ENCODE results near the gene CEP41.

The CEP41 gene

GRCh38 chr7:130432886-130433285, 7.9 kb downstream of the CEP41 start:
- TF ChIP-seq CTCF (IDR thresholded peaks at IDR 0.05; ENCODE audit: insufficient read depth, missing control alignments), result no peak
- FAIRE-seq (no peak), DNase-seq (ENCODE audit: insufficient read length, low spot score) (no peak)

GRCh38 chr7:130430841-130431666, 9.8 kb downstream of the CEP41 start:
- no peak for TF ChIP-seq CTCF (IDR thresholded peaks at IDR 0.05; ENCODE audit: insufficient read depth, missing control alignments)
- no peak for DNase-seq (ENCODE audit: insufficient read length, low spot score)
- FAIRE-seq, result no peak

GRCh38 chr7:130430115-130430514, 10.7 kb downstream of the CEP41 start:
- no peak for FAIRE-seq
- no peak for DNase-seq (ENCODE audit: insufficient read length, low spot score)
- no peak for TF ChIP-seq CTCF (IDR thresholded peaks at IDR 0.05; ENCODE audit: insufficient read depth, missing control alignments)

- no peak for FAIRE-seq
- TF ChIP-seq CTCF (IDR thresholded peaks at IDR 0.05; ENCODE audit: insufficient read depth, missing control alignments), result no peak
- DNase-seq (ENCODE audit: insufficient read length, low spot score), result no peak
Observed at GRCh38 chr7:130429019-130429418, 11.8 kb downstream of the CEP41 start.

- DNase-seq (ENCODE audit: insufficient read length, low spot score) (no peak), FAIRE-seq (no peak)
- TF ChIP-seq CTCF (IDR thresholded peaks at IDR 0.05; ENCODE audit: insufficient read depth, missing control alignments), result no peak
Observed at GRCh38 chr7:130426564-130426963, 14.3 kb downstream of the CEP41 start.

- no peak for FAIRE-seq
- TF ChIP-seq CTCF (IDR thresholded peaks at IDR 0.05; ENCODE audit: insufficient read depth, missing control alignments), result no peak
- no peak for DNase-seq (ENCODE audit: insufficient read length, low spot score)
Observed at GRCh38 chr7:130425796-130426195, 15.0 kb downstream of the CEP41 start.

GRCh38 chr7:130423501-130424037, 17.2 kb downstream of the CEP41 start:
- no peak for DNase-seq (ENCODE audit: insufficient read length, low spot score)
- no peak for TF ChIP-seq CTCF (IDR thresholded peaks at IDR 0.05; ENCODE audit: insufficient read depth, missing control alignments)
- no peak for FAIRE-seq
